HEK293 (cell line): ENCODE results near the gene DOCK1.

Source experiments
- CTCF ChIA-PET: fragments of 350-600 bp; formaldehyde crosslinking; extraction: SDS; loops from one replicate; lab custom pipeline; 2021; ENCODE audit warnings: antibody characterized with exemption; lab: Yijun Ruan, JAX
- POLR2A ChIA-PET: fragments of 300-600 bp; formaldehyde crosslinking; extraction: SDS; loops from one replicate; lab custom pipeline; 2020; ENCODE audit warnings: antibody characterized with exemption, inconsistent platforms; lab: Yijun Ruan, JAX
- H3K27ac ChIP-seq: fragments of 200-500 bp; sonication (Bioruptor generic); 2 replicates; pipeline ENCODE4 v1.5.1; 2014; ENCODE audit warnings: low read depth, low read length, control low read depth, inconsistent platforms; ENCODE audit errors: extremely low read depth
- H3K36me3 ChIP-seq, 2 experiments: fragments of 200-500 bp in 1 of 2; sonication (Bioruptor generic) in 1 of 2; 1 replicate in 1 of 2; 2 replicates in 1 of 2; pipeline ENCODE4 v1.5.1; 2014 to 2017; ENCODE audit warnings: inconsistent platforms in 2 of 2, low read length in 2 of 2; ENCODE audit not compliant: control insufficient read depth in 2 of 2, insufficient read depth in 1 of 2
- H3K4me1 ChIP-seq: fragments of 200-500 bp; sonication (Bioruptor generic); 2 replicates; pipeline ENCODE4 v1.5.1; 2014; ENCODE audit warnings: mild to moderate bottlenecking, low read length, inconsistent platforms; ENCODE audit not compliant: control insufficient read depth, insufficient read depth
- H3K4me3 ChIP-seq: 2 replicates; pipeline ENCODE4 v1.5.1; 2011; ENCODE audit warnings: low read depth, mild to moderate bottlenecking, control low read depth, low read length, moderate library complexity
- H3K9me3 ChIP-seq: fragments of 200-500 bp; sonication (Bioruptor generic); 2 replicates; pipeline ENCODE4 v1.5.1; 2014; ENCODE audit warnings: low read depth, low read length, inconsistent platforms; ENCODE audit not compliant: control insufficient read depth, insufficient read depth
- GLI2 ChIP-seq: fragments of 450-650 bp; formaldehyde crosslinking; IDR thresholded peaks from 2 replicates; pipeline ENCODE4; 2017; ENCODE audit warnings: missing biosample characterization, missing genetic modification characterization, low read depth, borderline replicate concordance
- MYNN ChIP-seq: fragments of 450-650 bp; formaldehyde crosslinking; IDR thresholded peaks from 2 replicates; pipeline ENCODE4 v1.5.1; 2016; ENCODE audit warnings: missing biosample characterization, missing genetic modification characterization, borderline replicate concordance
- RBAK ChIP-seq: fragments of 450-650 bp; formaldehyde crosslinking; IDR thresholded peaks from 2 replicates; pipeline ENCODE4 v1.5.1; 2016; ENCODE audit warnings: missing biosample characterization, missing genetic modification characterization
- SP3 ChIP-seq: fragments of 450-650 bp; formaldehyde crosslinking; IDR thresholded peaks from 2 replicates; pipeline ENCODE4 v1.5.1; 2016; ENCODE audit warnings: missing biosample characterization, missing genetic modification characterization
- TCF7L2 ChIP-seq: IDR thresholded peaks from 2 replicates; pipeline ENCODE4 v1.6.1; 2011; ENCODE audit warnings: low read depth, mild to moderate bottlenecking, inconsistent platforms, low read length, moderate library complexity, borderline replicate concordance
- ZBTB10 ChIP-seq: fragments of 450-650 bp; formaldehyde crosslinking; IDR thresholded peaks from 2 replicates; pipeline ENCODE4 v1.5.1; 2016; ENCODE audit warnings: missing biosample characterization, missing genetic modification characterization
- ZBTB20 ChIP-seq: fragments of 450-650 bp; formaldehyde crosslinking; IDR thresholded peaks from 2 replicates; pipeline ENCODE4 v1.5.1; 2016; ENCODE audit warnings: missing biosample characterization, missing genetic modification characterization
- ZBTB6 ChIP-seq: fragments of 450-650 bp; formaldehyde crosslinking; IDR thresholded peaks from 2 replicates; pipeline ENCODE4 v1.5.1; 2017; ENCODE audit warnings: missing biosample characterization, missing genetic modification characterization
- ZNF202 ChIP-seq: fragments of 450-650 bp; formaldehyde crosslinking; IDR thresholded peaks from 2 replicates; pipeline ENCODE4 v1.5.1; 2016; ENCODE audit warnings: missing biosample characterization, missing genetic modification characterization, borderline replicate concordance
- ZNF214 ChIP-seq: fragments of 450-650 bp; formaldehyde crosslinking; IDR thresholded peaks from 2 replicates; pipeline ENCODE4 v1.5.1; 2017; ENCODE audit warnings: missing biosample characterization, mild to moderate bottlenecking, missing genetic modification characterization, borderline replicate concordance
- ZNF24 ChIP-seq: fragments of 450-650 bp; formaldehyde crosslinking; IDR thresholded peaks from 2 replicates; pipeline ENCODE4 v1.5.1; 2016; ENCODE audit warnings: missing biosample characterization, missing genetic modification characterization
- ZNF266 ChIP-seq: fragments of 450-650 bp; formaldehyde crosslinking; IDR thresholded peaks from 2 replicates; pipeline ENCODE4 v1.5.1; 2016; ENCODE audit warnings: missing biosample characterization, missing genetic modification characterization, low read depth
- ZNF37A ChIP-seq: fragments of 450-650 bp; IDR thresholded peaks from 2 replicates; pipeline ENCODE4 v1.5.1; 2018; ENCODE audit warnings: missing biosample characterization, missing genetic modification characterization
- ZNF416 ChIP-seq: fragments of 450-650 bp; formaldehyde crosslinking; IDR thresholded peaks from 2 replicates; pipeline ENCODE4 v1.5.1; 2016; ENCODE audit warnings: missing biosample characterization, missing genetic modification characterization
- ZNF510 ChIP-seq: fragments of 450-650 bp; formaldehyde crosslinking; IDR thresholded peaks from 2 replicates; pipeline ENCODE4 v1.5.1; 2018; ENCODE audit warnings: mild to moderate bottlenecking, missing genetic modification characterization, missing biosample characterization; ENCODE audit not compliant: insufficient replicate concordance
- ZNF585B ChIP-seq: fragments of 450-650 bp; formaldehyde crosslinking; IDR thresholded peaks from 2 replicates; pipeline ENCODE4 v1.5.1; 2016; ENCODE audit warnings: missing biosample characterization, missing genetic modification characterization
- ZNF645 ChIP-seq: fragments of 450-650 bp; formaldehyde crosslinking; IDR thresholded peaks from 2 replicates; pipeline ENCODE4; 2016; ENCODE audit warnings: missing biosample characterization, missing genetic modification characterization
- ZNF654 ChIP-seq: fragments of 450-650 bp; formaldehyde crosslinking; IDR thresholded peaks from 2 replicates; pipeline ENCODE4 v1.5.1; 2016; ENCODE audit warnings: low read depth, missing biosample characterization, missing genetic modification characterization
- ZNF792 ChIP-seq: fragments of 450-650 bp; formaldehyde crosslinking; IDR thresholded peaks from 2 replicates; pipeline ENCODE4 v1.5.1; 2016; ENCODE audit warnings: missing biosample characterization, missing genetic modification characterization
- TF ChIP-seq, protein P1 (sequence below): fragments of 450-650 bp; formaldehyde crosslinking; IDR thresholded peaks from 2 replicates; pipeline ENCODE4 v1.5.1; 2016; ENCODE audit warnings: missing biosample characterization, missing genetic modification characterization
- TF ChIP-seq, protein P2 (sequence below): fragments of 450-650 bp; IDR thresholded peaks from 2 replicates; pipeline ENCODE4 v1.5.1; 2018; ENCODE audit warnings: missing biosample characterization, mild to moderate bottlenecking, missing genetic modification characterization

Gene DOCK1

GRCh38 chr10:127464561-127464960 is 559.3 kb downstream of the DOCK1 start:
- TF ChIP-seq ZNF37A (tag by site-specific recombination) = no peak
- TF ChIP-seq ZNF585B (tag by site-specific recombination) = no peak
- TF ChIP-seq, protein P1, sequence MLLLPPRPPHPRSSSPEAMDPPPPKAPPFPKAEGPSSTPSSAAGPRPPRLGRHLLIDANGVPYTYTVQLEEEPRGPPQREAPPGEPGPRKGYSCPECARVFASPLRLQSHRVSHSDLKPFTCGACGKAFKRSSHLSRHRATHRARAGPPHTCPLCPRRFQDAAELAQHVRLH (tag by site-specific recombination) = no peak
- TF ChIP-seq ZNF792 (tag by site-specific recombination) = no peak
- no peak for TF ChIP-seq ZNF202 (tag by site-specific recombination)
- TF ChIP-seq ZNF654 = no peak
- no peak for TF ChIP-seq ZNF24
- no peak for TF ChIP-seq ZNF416 (tag by site-specific recombination)
- no peak for TF ChIP-seq RBAK
- TF ChIP-seq GLI2 = no peak
- no peak for TF ChIP-seq ZBTB10
- no peak for TF ChIP-seq ZNF214 (tag by site-specific recombination)
- TF ChIP-seq, protein P2, sequence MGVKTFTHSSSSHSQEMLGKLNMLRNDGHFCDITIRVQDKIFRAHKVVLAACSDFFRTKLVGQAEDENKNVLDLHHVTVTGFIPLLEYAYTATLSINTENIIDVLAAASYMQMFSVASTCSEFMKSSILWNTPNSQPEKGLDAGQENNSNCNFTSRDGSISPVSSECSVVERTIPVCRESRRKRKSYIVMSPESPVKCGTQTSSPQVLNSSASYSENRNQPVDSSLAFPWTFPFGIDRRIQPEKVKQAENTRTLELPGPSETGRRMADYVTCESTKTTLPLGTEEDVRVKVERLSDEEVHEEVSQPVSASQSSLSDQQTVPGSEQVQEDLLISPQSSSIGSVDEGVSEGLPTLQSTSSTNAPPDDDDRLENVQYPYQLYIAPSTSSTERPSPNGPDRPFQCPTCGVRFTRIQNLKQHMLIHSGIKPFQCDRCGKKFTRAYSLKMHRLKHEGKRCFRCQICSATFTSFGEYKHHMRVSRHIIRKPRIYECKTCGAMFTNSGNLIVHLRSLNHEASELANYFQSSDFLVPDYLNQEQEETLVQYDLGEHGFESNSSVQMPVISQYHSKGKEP = no peak
- no peak for TF ChIP-seq SP3 (tag by site-specific recombination)
- no peak overlapping the region for H3K27ac ChIP-seq
- ChIA-PET CTCF (no interaction called here), POLR2A (no interaction called here)
- no peaks in the 10 kb centered on the region for H3K9me3 ChIP-seq
- H3K36me3 ChIP-seq = no peaks in the 10 kb centered on the region
- H3K4me1 ChIP-seq = no peaks in the 10 kb centered on the region
- no peak overlapping the region for H3K4me3 ChIP-seq

DNA sequence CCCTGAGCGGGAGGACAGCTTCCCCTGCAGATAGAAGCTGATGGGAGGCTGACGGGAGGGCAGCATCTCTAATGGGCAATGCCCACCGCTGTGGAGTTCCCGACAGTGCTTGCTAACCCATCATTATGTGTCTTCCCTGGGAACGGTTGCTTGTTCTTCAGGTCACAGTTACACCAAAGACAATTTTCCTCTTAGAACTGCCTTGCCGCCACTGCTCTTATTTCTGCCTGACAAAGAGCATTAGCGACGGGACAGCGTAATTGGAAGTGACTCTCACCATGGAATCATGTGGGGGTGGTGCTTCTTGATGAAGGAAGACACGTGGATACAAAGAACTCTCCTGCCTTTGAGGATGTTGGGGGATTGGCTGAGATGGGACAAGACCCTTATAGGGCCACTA is 562.6 kb downstream of the DOCK1 start:
- ChIA-PET POLR2A (no interaction called here), CTCF (no interaction called here)
- TF ChIP-seq ZNF654 (no peak), ZNF510 (no peak), ZBTB6 (no peak), ZBTB20 (tag by site-specific recombination) (no peak), ZNF266 (tag by site-specific recombination) (no peak), ZNF214 (tag by site-specific recombination) (no peak), TCF7L2 (no peak), ZNF645 (tag by site-specific recombination) (no peak), MYNN (tag by site-specific recombination) (no peak)
- Histone ChIP-seq H3K9me3 (no peaks in the 10 kb centered on the region), H3K36me3 (no peaks in the 10 kb centered on the region), H3K27ac (no peak overlapping the region), H3K4me3 (no peak overlapping the region), H3K4me1 (no peaks in the 10 kb centered on the region)
